Activated CD8-positive, alpha-beta memory T cell treated with anti-CD3 and anti-CD28 coated beads, Interleukin-2, amount 50 U/mL, for 1 hour (primary cell): Measurements from ENCODE around the gene SPNS2.
"Not testable (repeated sequence)": the region's sequence is repeated elsewhere in the genome, so short reads cannot be mapped to it uniquely, and the experiment has no call there.

Experiments used
- DNase-seq: peaks from one replicate; pipeline ENCODE4 v3.0.0-alpha.2; 2020; ENCODE audit errors: extremely low read depth

Gene SPNS2

GRCh38 chr17:4566785-4567184 is 68.1 kb downstream of the SPNS2 start:
- DNase-seq = no peak

DNA sequence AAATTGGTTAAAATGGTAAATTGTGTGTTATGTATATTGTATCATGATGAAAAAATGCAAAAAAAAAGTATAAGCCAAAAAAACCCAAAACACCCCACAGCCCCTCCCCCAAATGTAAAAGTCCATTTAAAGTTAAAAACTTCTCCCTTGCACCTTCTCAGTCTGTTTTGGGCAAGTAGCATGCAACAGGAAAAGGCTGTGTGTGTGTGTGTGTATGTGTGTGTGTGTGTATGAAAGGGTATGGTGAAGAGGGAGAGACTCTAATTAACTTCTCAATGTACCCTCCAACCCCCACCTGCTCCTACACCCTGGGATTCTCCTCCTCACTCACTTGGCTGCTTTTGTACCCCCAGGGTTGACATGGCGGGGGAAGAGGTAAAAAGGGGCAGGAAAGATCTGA is 70.9 kb downstream of the SPNS2 start:
- DNase-seq = no peak

- no peak for DNase-seq
Measured at GRCh38 chr17:4572131-4572530, 73.5 kb downstream of the SPNS2 start.

DNA sequence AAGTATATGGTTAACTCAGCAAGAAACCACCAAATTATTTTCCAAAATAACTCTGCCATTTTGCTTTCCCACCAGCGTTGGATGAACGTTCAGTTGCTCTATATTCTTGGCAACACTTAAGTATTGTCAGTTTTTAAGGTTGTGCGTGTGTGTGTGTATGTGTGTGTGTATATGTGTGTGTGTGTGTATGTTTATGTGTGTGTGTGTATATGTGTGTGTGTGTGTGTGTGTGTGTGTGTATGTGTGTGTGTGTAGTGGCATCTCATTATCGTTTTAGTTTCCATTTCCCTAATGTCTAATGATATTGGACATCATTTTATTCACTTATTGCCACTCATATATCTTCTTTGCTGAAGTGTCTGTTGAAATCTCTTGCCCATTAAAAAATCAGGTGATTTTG is 74.4 kb downstream of the SPNS2 start:
- no peak for DNase-seq

- DNase-seq = no peak
Measured at GRCh38 chr17:4573669-4574068, 75.0 kb downstream of the SPNS2 start.

DNA sequence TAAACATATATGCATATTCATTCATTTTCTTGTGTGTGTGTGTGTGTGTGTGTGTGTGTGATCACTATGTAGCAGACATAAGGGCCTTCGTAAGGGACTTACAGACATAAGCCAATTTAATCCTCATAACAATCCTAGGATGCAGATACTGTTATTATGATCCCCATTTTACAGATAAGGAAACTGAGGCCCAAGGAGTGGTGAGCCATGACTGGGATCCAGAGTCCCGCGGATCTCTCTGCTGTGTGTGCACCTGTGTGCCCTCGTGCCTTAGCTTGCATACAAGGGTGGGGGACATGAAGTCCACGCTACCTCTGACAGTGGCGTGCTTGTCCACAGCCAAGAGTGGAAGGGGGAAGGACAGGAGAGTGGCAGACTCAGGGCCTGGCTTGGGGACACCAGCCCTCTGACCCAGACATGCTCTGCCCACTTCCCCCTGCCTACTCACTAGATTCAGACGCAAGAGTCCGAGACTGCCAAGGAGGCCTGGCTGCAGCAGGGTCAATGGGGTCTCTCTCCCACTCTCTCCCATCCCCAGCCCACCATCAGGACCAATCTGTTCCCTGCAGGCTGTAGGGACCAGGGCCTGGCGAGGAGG is 75.9 kb downstream of the SPNS2 start:
- no peak for DNase-seq

DNA sequence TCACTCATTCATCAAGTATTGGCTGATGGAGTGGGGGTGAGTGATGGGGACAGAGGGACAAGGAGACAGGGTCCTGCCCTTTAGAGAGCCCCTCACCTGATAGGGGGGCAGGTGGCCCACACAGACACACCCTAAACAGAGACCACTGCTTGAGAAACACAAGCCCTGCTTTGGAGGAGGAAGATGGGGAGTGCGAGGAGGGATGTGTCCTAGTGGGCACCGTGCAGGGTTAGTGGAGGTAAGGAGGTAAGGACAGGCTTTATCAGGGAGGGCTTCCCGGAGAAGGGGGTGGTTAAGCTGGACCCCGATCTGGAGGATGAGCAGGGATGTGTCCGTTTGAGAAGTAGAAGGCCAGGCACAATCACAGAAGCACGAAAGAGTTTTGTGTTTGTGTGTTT is 77.5 kb downstream of the SPNS2 start:
- no peak for DNase-seq

DNA sequence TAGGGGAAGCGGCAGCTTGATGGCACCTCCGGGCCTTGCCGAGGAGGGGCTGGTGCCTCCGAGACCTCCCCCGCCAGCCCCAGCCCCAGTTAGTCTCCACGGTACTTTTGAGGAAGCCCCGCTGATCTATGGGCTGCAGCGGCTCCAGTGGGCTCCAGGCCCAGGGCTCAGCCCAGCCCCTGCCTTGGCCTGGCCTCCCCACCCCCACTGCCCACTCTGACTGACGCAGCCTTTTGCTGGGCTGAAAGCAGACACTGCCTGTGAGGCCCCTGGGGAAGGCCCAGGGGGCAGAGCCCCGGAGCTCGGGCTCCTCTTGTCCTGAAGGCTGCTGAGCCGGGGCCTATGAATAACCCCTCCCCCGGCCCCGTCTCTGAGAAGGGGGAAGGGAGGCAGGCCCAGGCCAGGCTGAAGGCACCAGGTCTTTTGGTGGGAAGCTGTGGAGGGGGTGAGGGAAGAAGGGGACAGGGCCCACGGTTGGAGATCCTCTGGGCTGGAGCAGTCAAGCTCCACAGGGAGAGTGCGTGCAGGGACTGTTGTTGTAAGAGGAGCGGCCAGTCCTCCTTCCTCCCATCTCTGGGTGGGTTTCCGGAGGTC is 78.1 kb downstream of the SPNS2 start:
- no peak for DNase-seq

GRCh38 chr17:4577386-4577993 is 78.8 kb downstream of the SPNS2 start:
- no peak for DNase-seq

- DNase-seq = not testable (repeated sequence)
Measured at GRCh38 chr17:4578349-4578748, 79.7 kb downstream of the SPNS2 start.

GRCh38 chr17:4579678-4580077 is 81.0 kb downstream of the SPNS2 start:
- no peak for DNase-seq

DNA sequence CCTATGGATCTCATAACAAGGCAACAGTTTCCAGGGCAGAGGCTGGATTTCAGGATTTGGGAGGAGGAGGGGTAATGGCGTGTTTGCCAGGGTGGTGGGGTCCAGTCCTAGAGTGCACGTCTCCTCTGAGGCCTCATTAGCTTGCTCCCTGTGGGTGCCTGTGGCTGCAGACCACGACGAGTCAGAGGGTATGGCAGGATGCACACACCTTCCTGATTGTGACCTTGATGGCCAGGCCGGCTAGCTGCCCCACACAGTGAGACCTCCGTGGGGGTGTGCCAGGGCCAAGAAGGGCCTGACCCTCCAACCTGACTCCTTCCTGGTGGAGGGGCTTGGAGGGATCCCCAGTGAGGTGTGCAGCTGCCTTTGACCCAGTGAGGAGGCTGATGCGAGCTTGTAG is 81.6 kb downstream of the SPNS2 start:
- no peak for DNase-seq

GRCh38 chr17:4582101-4582501 is 83.4 kb downstream of the SPNS2 start:
- DNase-seq = no peak

DNA sequence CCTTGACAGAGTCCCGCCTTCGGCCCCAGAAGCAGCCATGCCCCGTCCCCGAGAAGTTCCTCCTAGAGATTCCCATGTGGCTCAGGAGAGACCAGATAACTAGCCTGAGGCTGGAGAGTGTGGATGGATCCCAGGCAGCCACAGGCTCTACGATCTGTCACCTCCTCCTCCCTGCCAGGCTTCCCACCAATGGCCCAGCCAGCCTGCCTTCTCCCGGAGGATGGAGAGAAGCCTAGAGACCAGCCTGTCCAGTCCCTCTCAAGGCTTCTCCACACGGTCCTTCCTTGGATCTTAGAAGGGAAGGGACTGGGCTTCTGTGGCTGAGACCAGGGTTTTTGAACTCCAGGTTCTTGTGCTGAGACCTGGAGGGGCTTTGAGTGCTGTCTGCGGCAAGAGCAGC is 84.0 kb downstream of the SPNS2 start:
- DNase-seq = no peak

DNA sequence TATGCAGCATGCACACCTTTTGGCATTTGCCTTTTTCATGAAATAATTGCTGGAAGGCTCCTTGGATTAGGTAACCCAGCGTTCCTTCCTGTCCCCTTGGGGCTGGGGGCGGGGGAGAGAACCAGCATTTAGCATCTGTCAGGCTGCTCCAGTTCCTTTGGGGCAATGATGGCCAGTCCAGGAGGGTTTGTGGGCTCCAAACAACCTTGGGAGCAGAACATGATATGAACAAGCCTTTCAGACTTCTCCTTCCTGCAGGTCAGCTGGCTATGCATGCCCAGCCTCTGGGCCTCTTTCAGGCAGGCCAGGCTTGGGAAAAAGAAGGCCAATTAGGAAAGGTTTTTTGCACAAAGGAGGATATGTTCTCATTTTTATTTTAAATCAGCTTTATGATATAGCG is 84.5 kb downstream of the SPNS2 start:
- DNase-seq = no peak

DNA sequence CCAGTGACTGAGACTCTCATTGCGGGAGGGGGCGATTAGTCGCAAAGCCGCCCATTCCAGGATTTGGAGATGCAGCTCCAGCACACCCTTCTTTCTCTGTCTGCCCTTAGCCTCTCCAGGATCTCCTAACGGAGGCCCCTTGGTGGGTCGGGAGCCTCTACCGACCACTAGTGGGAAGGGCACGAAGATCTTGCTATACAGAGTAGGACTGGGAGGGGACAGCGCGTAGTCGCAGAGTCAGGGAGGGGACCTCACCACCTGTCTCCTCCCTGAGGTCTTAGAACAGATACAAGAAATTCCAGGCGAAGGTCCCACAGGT is 85.1 kb downstream of the SPNS2 start:
- no peak for DNase-seq

DNA sequence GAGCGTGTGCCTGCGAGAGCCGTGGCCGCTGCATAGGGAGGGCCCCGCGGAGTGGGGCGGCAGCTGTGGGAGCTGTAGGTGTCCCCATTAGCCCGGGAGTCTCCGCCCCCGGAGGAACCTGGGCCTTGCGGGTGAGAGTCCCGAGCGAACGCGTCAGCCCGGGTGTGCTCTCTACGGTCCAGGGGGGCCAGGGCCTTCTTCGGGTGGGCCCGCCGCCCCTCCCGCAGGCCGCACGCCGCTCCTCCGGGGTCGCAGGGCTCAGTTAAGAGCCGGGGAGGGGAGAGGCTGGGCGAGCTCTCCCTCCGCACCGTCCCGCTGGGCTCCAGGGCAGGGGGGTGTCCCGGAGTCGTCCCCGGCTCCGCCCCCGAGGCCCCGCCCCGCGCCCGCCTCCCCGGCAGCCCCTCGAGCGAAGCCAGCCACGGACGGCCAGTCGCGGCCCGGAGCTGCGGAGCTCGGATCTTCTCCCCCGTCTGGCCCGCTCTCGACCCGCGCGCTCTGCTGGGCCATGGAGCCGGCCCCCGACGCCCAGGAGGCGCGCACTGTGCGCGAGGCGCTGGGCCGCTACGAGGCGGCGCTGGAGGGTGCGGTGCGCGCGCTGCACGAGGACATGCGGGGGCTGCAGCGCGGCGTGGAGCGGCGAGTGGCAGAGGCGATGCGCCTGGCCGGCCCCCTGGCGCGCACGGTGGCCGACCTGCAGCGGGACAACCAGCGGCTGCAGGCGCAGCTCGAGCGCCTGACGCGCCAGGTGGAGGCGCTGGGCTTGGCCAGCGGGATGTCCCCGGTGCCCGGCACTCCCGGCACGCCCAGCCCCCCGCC is 85.6 kb downstream of the SPNS2 start, which contains the start of gene SMTNL2:
Gene SMTNL2 (plus strand): TSS at position 429 of the 816 bp plus-strand sequence. CDS start 77 bp downstream, at position 506.
- DNase-seq = no peak

- no peak for DNase-seq
Measured at GRCh38 chr17:4584917-4585637, 86.4 kb downstream of the SPNS2 start.

GRCh38 chr17:4585638-4585994 is 86.9 kb downstream of the SPNS2 start:
- DNase-seq = no peak

GRCh38 chr17:4586043-4586442 is 87.4 kb downstream of the SPNS2 start:
- DNase-seq = no peak

DNA sequence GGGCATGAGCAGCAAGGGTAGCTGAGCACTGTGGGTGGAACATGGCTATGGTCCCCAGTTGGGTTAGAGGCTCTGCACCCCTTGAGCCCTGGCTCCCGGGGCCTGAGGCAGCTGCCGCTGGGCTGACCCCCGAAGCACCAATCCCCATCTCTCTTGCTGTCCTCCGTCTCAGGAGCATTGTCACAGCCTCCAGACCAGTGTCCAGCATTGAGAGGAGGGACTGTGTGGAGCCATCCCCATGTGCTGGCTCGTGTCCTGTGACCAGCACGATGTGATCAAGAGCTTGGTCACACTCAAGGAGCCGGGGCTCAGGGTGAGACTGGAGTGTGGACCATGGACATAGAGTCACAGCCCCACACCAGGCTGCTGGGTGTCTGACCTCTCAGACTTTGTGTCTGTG is 88.5 kb downstream of the SPNS2 start:
- DNase-seq = no peak

GRCh38 chr17:4587803-4588202 is 89.1 kb downstream of the SPNS2 start:
- DNase-seq = no peak
